Lower leg skin (tissue), 3 donors: ENCODE measurements around the gene ZNF512B.

ENCODE experiments used
- POLR2A ChIP-seq, 2 donors: fragments of 450-650 bp; IDR thresholded peaks; one replicate each; pipeline ENCODE4 v1.6.1; 2016 to 2017; ENCODE audit warnings: antibody characterized with exemption in 2 of 2, mild to moderate bottlenecking in 1 of 2, moderate library complexity in 1 of 2
- TF ChIP-seq, protein P1 (sequence below), 3 donors: fragments of 450-650 bp; IDR thresholded peaks; one replicate each; pipeline ENCODE4 v1.5.1; 2016; ENCODE audit warnings: antibody characterized with exemption in 3 of 3, mild to moderate bottlenecking in 3 of 3, moderate library complexity in 2 of 3

DNA sequence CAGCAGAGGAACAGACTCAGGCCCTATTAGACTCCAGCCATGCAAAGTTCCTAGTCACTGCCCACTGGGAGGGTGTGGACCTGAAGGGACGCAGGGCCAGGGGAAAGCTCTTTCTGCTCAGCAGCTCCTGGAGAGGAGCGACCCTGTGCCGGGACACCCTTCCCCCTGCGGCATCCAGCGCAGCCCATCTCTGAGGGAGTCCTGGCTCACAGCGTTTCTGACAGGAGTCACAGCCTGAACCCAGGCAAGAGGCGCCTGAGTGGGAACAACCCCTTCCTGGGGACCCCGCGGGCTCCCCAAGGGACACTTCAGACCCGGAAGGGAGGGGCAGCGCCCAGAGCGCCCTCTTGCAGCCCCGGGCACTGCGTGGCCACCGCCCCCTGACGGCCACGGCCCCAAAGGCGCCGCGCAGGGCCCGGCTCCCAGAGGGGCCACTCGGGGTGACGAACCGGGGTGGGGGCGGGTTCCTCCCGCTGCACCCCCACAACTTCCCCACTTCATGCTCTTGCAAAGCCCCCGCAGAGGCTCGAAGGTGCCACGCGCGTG lies 14.4 kb downstream of the ZNF512B start:
- TF ChIP-seq, protein P1, sequence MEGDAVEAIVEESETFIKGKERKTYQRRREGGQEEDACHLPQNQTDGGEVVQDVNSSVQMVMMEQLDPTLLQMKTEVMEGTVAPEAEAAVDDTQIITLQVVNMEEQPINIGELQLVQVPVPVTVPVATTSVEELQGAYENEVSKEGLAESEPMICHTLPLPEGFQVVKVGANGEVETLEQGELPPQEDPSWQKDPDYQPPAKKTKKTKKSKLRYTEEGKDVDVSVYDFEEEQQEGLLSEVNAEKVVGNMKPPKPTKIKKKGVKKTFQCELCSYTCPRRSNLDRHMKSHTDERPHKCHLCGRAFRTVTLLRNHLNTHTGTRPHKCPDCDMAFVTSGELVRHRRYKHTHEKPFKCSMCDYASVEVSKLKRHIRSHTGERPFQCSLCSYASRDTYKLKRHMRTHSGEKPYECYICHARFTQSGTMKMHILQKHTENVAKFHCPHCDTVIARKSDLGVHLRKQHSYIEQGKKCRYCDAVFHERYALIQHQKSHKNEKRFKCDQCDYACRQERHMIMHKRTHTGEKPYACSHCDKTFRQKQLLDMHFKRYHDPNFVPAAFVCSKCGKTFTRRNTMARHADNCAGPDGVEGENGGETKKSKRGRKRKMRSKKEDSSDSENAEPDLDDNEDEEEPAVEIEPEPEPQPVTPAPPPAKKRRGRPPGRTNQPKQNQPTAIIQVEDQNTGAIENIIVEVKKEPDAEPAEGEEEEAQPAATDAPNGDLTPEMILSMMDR (IDR thresholded peaks at IDR 0.05), result no peak
- TF ChIP-seq POLR2A (IDR thresholded peaks at IDR 0.05), result no peak
